HG03175 (cell line): ENCODE measurements around the gene SLC11A2.
"Not testable (repeated sequence)": the region's sequence is repeated elsewhere in the genome, so short reads cannot be mapped to it uniquely, and the experiment has no call there.

ENCODE experiments used
- ATAC-seq: cut with Tn5 transposase; IDR thresholded peaks from one replicate; pipeline ENCODE4 v1.9.1; 2021; ENCODE audit warnings: mild to moderate bottlenecking, moderate library complexity; ENCODE audit not compliant: unreplicated experiment

SLC11A2 gene

DNA sequence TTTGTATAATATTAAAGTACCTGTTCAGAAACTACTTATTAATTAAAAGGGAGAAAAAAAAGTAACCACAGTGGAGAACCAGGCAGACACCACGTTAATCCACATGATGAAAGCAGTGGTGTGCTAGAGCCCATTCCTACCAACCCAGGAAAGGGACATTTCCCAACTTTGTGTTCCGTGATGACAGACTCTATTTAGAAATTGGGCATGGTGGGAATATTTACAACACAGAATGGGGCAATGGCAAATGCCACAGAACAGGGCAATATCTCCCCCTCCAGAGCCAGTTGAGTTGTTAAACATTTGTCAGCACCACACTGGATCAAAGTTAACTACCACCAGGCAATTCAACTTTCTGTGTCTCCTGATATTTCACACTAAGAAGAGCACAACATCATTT lies 75.1 kb downstream of the SLC11A2 start:
- no peak for ATAC-seq

DNA sequence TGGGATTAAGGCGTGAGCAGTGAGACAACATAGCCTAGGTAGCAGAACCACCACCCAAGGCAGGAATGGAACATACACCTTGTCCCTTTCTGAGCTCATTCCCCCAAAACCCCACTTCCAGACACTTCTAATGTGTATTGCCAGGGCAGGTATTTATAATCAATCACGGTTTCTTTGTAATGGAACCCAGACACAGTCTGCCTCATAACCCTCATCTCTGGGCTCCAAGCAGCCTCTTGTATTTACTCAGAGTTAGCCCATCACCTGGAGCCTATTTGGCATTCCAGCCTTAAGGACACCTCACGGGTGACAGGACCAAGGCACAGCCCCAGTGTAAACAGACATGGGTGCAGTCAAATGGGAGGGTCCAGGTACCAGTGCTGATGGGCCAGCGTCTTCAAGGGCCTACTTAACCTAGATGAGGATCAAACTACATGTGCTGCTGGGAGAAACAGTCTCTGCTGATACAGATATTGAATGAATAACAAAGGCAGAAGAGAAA lies 76.3 kb downstream of the SLC11A2 start:
- ATAC-seq: no peak

DNA sequence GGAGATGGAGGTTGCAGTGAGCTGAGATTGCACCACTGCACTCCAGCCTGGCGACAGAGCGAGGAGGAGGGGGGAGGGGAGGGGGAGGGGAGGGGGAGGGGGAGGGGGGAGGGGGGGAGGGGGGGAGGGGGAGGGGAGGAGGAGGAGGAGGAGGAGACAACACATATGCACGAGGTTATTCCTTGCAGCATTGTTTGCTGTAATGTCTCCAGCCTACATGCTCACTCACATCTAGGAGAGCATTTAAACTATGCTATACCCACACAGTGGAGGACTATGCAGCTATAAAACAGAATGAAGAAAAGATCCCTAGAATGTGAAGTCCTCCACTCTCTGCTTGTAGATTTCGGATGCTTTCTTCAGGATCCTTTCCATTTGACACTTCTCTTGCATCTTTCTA lies 77.4 kb downstream of the SLC11A2 start:
- no peak for ATAC-seq

DNA sequence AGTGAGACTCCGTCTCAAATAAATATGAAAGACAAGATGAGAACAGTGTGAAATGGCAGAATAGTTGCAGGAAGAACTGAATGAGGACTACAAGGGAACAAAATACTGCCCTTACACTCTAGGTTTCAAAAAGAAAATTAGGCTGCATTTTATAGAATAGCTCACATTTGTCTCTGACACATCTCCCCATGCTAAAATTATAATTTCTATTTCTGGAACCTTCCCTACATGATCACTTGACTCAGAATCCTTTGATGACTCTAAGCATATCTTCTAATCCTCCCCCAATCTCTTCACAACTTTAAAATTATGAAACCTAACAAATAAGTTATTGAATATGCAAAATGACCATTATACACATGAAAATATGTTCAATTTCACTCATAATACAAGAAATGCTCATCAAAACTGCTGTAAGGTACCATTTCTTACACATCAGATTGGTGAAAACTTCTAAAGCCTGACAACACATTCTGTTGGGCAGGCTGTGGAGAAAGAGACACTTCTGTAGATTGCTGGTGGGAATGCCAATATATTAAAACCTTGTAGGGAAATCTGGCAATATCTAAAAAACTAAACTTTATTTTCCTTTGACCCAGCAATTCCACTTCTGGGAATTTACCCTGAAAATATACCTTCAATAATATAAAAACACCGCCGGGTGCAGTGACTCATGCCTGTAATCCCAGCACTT lies 78.1 kb downstream of the SLC11A2 start:
- ATAC-seq: no peak

GRCh38 chr12:50937653-50938052 lies 88.5 kb downstream of the SLC11A2 start:
- no peak for ATAC-seq

- no peak for ATAC-seq
Observed at GRCh38 chr12:50936821-50937530, 89.2 kb downstream of the SLC11A2 start.

GRCh38 chr12:50934981-50935807 lies 91.0 kb downstream of the SLC11A2 start:
- no peak for ATAC-seq

GRCh38 chr12:50934371-50934851 lies 91.8 kb downstream of the SLC11A2 start:
- no peak for ATAC-seq

DNA sequence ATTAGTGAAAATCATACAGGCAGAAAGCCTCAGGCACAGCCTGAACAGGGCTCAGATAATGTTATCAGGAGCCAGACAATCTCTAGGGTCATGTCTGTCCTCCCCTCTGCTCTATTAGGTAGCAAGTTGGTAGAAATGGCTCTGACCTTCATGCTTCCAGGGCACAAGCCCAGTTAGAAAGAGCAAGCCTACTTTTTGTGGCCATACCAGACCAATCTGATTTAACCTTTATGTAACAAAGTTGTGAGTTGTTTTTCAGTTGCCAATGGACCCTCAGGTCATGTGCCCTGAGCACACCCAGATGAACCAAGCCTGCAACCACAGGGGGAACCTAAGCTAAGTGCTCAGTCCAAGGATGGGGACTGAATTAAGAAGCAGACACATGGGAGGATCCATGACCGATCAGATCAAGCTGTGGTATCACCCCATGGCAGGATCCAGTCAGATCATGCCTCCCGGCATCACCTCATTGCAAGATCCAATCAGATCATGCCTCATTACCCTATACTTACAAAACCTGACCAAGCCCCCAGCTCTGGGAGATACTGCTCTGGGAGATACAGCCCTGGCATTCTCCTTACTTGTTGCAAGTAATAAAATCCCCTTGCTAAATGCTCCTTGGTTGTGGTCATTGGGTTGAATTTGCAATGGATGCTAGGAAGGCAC lies 92.6 kb downstream of the SLC11A2 start:
- no peak for ATAC-seq

DNA sequence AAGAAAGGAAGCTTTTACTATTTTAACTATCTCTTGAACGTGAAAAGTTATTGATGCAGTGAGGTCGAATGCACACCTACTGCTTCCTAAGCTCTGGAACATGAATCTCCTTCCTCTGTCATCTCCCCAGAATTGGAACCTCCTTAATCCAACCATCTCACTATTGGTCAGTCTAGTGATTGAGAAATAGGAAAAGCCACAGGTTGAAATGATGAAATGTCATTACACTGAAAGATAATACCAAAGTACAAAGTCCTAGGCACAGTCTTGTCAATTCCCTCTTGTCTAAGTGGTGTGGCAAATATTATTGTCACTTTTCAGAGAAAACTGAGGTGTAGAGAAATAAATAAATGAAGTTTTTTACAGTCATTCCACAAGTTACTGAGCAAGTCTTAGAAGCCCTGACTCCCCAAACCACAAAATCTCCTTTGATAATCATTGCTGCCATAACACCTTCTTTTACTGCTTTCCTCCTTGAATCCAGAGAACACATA lies 93.3 kb downstream of the SLC11A2 start:
- no peak for ATAC-seq

GRCh38 chr12:50930477-50930876 lies 95.7 kb downstream of the SLC11A2 start:
- ATAC-seq: not testable (repeated sequence)

DNA sequence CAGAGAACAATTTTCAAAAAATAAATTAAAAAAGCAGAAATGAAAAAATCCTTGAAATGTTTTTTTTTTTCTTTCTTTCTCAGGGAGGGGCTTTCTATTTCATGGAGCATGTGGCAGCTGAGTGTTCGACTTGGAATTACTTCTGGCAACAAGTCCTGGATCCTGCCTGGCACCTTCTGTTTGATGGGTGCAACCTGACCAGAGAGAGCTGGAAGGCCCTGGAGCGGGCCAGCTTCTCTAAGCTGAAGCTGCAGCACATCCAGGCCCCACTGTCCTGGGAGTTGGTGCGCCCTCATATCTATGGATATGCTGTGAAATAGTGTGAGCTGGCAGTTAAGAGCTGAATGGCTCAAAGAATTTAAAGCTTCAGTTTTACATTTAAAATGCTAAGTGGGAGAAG lies 96.4 kb downstream of the SLC11A2 start:
- ATAC-seq: no peak
